HG03354 (cell line): ENCODE measurements around the gene SYNJ2.
A peak's percentile ranks its signal among the peaks of the same experiment; 100 is the strongest.

Source experiments
- ATAC-seq: cut with Tn5 transposase; IDR thresholded peaks from one replicate; pipeline ENCODE4 v1.9.1; 2021; ENCODE audit warnings: mild to moderate bottlenecking; ENCODE audit not compliant: unreplicated experiment, poor library complexity, severe bottlenecking

Gene SYNJ2

DNA sequence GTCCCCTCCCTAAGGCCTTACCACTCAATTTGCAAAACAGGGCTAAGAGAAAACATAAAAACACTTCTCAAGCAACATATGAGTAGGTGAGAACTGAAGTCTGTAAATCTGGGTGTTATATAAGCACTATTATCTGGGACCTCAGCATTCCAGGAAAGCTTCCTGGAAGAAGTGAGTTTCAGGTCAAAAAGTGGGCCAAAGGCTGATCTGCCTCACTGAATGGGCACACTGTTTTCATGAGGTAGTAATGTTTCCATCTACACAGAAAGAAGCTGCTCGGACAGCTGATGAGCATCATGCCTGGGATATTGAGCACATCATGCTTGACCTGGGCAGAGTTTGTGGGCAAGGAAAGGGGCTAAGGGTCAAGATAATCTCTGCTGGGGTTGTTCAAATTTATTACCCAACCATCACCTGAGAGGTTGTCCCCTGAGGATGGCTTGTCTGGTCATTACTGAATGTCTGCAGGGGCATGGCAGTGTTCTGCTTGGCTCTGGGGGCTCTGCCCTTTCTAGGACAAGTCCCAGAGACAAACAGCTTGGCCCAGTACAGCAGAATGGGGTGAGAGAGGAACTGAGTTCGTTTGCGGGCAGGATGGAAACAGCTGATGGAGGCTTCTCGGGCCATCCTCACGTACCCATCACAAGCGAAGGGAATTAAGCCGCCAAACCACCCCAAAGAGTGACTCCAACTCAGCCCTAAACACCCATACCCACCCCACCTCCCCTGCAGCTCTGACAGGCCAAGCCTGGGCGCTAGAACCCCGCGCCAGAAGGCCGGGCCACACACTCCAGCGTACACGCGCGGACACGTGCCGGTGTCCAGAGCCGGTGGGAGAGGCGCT lies 1.2 kb upstream of the SYNJ2 start:
- ATAC-seq: peak; percentile 40

DNA sequence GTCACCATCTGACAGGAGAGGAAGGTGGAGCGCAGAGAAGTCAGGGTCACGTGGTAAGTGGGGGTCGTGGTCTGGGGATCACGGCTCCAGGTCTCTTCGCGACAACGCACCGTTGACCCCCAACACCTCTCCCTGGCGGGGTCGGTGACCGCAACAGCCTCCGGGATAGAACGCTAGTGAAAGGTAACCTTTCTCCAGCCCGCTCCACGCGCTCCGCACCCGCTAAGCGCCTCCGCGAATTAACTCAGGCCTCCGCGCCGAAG lies 600 bp upstream of the SYNJ2 start:
- no peak for ATAC-seq

DNA sequence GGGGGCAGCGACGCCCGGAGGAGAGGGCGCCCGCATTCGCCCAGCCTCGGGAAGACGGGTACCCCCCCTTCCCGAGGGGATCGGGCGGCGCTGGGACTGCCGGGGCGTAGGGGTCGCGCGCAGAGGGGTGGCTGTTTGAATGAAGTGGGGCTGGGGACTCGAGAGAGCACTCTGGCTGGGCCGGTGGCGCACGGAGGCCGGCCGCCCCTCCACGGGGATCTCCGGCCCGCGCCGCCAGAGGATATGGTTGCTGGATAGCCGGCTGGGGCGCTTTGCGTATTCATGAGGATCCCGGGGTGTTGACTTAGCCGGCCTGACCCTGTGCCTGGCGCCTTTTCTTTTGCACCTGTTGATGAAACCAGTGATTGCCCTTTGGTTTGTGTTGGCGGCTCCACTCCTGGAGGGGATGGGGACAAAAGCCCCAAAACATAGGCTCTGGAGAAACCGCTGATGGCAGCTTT lies 469 bp downstream of the SYNJ2 start:
- ATAC-seq: peak; percentile 38

DNA sequence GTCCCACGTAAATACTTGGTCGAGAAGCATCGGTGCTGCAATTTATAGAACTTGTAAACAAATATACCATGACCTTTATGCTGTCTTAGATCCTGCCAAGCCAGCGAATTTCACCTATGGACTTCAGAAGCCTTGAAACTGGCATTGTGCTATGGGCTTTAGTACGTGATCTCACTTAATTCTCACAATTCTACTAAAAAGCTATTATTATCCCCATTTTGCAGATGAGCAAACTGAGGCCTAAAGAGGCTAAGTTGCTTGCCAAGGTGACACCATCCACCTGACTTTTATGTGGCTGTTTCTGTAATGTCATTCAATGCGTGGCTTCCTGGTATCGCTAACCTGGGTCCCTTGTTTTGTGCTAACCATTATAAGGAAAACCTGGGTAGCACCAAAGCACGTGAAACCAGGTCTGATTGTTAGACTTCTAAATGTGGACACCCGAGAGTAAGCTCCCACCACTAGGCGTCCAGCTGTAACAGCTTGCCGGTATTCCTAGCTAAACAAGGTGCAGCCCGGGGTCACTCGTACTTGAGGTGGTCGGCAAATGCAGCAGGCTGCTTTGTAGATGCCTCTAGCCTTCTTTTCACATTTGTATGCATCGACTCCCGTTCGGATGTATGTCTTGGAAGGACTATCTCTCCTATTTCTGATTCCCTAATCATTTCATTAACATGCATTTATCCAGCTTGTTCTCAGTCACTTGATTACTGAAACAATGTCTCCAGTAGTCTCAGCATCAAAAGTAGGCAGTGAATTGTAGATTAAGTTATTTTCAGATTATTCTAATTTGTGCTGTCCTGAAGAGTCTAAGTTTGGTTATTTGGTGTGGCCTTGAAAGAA lies 1.1 kb downstream of the SYNJ2 start:
- no peak for ATAC-seq

DNA sequence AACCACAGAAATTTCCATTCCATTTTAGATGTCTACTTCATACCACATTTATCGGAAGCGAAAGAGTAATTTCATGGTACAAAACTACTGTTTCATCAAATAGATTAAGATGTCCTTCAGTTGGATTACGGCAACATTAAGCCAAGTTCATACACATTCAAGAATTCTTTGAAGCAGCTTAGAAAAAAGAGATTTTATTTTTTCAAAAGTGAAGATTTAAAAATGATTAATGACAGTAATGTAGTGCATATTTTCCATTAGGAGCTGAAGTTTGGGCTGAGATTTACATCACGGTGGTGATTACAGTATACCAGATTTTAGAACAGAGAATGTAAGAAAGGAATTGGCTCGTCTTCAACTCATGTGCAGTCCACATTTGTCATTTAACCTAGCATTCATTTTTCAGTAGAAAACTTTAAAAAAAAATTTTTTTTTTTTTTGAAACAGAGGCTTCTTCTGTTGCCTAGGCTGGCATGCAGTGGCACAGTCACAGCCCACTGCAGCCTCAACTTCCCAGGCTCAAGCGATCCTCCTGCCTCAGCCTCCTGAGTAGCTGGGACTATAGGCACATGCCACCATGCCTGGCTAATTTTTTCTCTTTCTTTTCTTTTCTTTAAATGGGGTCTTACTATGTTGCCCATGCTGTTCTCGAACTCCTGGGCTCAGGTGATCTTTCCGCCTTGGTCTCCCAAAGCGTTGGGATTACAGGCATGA lies 1.9 kb downstream of the SYNJ2 start:
- ATAC-seq: no peak

DNA sequence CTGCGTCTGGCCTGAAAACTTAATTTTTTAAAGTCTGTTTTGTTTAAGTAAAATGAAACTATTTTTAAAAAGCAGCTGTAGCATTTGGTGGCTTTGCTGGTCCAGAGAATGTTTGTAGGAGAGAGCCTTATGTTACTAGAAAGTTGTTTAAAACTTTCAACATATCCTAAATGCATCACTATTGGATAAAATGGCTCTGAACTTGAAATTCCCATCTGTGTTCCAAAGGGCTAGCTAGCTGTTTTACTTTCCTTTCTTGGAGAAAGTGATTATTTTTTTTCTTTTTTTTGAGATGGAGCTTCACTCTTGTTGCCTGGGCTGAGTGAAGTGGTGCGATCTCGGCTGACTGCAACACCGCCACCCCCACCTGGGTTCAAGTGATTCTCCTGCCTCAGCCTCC lies 2.5 kb downstream of the SYNJ2 start:
- ATAC-seq: no peak

DNA sequence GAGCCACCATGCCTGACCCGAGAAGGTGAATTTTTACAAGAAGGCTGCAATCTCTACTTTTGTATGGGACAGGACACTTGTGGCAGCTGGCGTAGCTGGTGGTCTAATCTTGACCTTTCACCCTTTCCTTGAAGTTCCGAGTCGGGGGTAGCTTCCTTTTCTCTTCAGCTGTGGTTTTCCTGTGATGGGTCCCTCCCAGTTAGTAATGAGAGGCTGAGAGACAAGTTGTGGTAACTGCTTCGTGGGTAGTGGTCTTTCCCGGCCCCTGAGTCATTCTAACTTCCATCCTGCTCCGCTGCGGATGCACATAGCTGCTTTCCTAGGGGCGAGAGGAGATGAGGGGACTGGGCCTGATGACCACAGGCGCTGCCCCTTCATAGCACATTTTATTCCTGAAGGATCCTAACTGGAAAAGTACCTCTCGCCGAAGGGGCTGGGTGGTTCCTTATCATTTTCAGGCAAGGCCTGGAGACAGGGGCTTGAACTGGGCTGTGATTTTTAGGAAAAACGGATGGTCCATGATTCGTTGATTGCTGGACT lies 3.1 kb downstream of the SYNJ2 start:
- ATAC-seq: no peak

DNA sequence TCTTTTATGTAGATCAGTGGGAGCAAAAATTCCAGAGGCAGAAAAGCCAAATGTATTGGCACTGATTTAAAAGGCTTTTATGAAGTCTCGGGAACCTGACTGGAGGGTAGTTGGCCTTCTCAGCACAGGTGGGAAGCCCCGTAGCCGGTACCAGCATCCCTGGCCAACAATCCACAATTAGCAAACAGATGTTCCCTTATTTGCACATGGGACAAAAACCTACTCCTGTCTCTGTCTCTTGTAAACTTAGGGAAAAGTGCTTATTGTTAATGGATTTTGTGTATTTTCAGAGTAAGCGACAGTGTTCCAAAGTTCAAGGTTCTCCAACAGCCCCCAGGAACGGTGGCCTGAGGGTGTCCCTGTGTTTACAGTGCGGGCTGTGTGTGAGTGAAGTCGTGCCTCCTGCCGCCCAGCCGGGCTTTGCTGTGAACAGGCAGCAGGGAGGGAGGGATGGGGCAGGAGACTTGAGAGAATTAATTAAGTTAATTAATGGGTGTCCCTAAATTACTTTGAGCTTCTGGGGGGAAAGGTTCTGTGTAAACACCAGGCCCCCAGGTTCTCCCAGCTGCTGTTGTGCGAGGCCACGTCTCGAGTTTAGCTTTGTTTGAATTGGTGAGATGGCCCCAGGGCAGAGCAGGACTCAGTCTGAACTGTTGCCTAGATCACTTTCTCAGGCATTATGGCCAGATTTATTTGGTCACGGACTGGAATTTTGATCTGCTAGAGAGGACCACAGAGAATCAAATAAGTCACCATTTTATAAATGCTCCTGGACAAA lies 3.9 kb downstream of the SYNJ2 start:
- no peak for ATAC-seq

DNA sequence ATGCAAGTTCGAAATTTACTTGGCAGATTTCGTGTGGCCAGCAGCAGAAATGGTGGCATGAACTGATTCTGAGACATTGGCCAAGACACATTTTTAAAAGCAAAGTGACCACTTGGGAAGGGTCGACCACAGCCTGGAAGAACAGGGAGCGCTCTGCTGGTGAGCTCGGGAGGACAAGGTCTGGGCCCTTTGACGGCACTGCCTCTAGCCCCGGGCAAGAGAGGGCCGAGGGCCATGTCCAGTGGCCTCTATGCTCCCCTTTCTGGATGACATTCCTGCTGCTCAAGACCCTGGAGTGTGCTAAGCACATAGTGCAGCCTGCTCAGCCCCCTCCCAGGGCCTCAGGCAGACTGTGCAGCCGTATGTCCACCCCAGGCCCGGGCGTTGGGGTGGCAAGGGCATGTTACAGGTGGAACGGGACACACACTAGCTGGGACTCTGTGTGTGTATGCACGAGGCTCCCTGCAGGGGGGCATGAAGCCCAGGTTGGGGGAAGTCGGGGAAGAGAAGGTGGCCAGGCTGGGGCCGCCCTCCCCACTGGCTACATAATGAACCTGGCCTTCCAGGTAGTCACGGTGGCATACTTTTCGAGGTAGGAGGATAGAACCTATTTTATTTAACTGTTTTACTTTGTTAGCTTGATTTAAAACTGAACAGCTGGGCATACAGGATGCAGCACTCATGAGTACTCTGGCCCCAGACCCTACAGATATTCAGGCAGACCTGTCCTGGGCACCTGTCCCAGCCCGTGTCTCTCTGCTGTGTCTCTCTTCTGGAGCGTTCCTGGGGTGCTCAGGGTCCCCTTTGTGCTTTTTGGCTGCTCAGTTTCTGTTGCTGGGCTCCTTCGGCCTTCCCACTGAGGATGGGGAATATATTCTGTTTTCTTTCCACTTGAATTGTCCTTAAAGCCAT lies 6.4 kb downstream of the SYNJ2 start:
- no peak for ATAC-seq

DNA sequence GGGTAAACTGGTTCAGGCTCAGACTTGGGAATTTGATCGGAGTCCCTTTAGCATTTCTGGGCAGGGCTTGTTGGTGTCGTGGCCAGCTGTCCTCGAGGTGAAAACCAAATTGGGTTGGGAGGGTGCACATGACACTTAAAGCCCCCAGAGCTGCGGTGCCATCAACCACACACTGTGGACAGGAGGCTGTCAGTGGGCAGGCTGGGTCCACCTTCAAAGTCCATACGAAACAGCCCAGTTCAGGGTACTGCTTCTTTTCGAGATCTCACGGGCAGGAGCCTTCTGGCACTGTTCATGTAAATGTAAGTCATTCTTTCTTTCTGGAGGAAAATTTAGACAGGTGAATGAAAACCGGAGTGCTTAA lies 7.0 kb downstream of the SYNJ2 start:
- ATAC-seq: no peak

DNA sequence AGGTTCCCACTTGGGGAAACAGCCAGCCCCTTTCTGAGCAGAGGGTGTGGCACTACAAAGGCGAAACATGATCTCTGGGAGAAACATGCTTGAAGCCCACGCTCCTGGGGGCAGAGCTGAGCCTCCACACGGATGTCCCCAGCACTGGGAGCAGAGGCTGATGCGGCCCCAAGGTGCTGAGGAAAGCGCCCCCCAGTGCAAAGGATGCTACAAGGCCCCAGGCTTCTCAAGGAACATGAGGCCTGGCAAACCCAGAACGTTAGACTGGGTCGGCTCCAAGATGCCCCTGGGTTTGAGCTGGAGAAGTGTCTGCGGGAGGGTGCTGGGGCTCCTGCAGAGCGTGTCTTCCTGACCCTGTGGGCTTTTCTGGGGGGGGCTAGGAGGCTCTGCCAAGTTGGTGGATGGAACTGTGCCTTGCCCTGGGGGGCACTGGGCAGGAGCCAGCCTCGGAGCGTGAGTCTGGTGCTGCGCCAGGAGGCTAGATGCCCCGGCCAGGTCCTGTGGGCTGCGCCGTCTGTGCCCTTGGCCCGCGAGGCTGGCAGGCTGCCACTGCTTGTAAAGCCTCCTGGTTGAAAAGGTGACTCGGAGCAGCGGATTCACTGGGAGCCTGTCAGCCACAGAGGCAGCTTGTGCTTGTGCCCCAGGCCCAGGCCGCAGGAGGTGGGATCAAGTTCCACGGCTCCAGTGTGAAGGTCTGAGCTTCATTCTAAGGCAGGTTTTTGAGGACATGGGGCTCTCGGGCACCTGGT lies 8.1 kb downstream of the SYNJ2 start:
- ATAC-seq: no peak

DNA sequence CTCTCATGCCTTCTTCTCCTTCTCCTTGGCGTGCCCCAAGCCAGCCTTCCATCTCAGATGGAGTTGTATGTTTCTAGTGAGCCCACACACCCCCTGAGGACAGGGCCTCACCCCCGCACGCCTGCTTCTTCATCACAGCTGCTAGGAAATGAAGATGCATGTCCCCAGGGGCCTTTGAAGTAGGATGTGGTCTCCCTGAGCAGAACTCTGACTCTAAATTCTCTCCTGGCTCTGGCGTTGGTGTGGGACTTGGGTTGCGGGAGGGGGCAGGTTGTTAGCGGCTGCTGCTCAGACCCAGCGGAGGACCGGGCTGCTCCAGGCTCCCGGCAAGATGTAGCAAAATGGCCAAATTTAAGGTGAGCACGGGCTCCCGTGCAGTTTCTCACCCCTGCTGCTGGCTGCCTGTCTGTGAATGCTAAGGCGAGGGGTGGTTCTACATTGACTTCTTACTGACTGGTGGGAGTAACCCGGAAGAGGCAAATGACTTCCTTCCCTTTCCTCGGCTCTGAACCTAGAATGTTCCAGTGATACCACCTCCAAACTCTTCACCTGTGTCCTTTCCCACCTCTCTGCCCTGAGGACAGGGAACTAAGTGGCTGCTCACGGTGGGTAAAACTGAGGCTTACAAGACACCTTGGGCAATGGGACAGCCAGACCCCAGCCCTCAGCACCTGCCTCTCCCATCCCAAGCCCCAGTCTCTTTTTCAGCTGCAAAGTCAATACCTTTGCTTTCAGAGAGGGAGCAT lies 8.8 kb downstream of the SYNJ2 start:
- ATAC-seq: peak; percentile 81

DNA sequence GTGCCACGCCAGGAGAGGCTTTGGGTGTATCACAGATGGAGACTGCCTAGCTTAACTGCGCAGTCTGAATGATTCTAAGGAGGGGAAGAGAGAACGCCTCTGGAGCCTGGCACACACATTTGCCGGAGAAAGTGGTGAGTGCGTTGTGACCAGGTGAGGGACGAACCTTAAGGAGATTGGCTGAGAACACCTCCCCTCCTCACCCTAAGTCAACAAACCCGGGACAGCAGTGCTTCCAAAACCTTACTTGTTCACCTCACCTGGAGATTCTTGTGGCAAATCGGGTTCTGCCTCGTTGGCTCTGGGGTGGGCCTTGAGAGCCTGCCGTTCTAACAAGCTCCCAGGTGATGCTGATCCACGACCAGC lies 9.4 kb downstream of the SYNJ2 start:
- ATAC-seq: no peak

DNA sequence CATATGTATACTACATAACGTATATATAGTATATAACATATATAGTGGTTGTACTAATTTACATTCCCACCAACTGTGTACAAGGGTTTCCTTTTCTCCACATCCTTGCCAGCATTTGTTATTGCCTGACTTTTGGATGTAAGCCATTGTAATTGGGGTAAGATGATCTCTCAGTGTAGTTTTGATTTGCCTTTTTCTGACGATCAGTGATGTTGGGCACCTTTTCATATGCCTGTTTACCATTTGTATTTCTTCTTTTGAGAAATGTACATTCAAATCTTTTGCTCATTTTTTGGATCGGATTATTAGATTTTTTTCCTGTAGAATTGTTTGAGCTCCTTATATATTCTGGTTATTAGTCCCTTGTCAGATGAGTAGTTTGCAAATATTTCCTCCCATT lies 11.4 kb downstream of the SYNJ2 start:
- ATAC-seq: no peak

DNA sequence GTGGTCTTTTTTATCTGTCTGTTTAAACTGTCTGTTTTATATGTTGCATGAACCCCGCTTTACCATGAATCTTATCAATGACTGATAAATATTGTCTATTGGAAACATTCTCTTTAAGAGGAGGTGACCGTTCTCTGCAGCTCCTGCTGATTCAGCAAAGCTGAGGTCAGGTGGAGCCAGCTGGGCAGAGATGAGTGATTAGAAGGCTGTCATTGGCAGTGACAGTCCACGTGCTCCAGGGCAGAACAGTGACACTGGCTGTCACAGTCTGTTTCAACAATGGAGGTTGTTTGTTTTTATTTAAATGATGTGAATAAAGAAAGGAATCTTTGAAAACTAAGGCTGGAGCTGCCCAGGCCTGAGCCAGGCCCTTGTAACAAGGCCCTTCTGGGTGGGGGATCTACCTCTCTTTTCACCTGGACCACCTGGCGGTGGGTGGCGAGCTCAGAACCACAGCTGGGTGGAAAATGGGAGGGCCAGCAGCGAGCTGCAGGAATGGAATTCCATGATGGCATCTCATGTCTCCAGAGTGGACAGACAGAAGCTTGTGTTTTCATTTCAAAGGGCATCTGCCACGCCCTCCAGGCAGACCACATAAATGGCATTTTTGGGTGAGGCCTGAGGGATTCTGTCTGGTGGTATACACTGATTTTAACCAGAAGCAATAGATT lies 12.6 kb downstream of the SYNJ2 start:
- ATAC-seq: no peak

DNA sequence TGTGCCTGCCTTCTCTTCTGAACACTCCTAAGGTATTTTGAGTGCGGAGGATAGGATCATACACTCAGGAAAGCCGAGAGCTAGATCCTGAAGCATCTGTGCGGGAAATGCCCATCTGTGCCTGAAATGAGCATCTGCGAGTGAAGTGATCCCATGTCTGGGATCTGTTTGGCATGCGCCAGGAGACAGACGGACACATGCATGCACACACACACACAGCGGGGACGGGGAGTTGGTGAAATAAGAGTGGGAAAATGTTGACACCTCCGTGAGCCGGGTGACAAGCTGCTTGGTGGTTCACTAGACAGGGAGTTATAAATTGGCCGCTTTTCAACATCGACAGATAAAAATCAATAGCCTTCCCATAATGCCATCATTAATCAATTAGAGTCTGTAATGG lies 13.8 kb downstream of the SYNJ2 start:
- ATAC-seq: no peak

DNA sequence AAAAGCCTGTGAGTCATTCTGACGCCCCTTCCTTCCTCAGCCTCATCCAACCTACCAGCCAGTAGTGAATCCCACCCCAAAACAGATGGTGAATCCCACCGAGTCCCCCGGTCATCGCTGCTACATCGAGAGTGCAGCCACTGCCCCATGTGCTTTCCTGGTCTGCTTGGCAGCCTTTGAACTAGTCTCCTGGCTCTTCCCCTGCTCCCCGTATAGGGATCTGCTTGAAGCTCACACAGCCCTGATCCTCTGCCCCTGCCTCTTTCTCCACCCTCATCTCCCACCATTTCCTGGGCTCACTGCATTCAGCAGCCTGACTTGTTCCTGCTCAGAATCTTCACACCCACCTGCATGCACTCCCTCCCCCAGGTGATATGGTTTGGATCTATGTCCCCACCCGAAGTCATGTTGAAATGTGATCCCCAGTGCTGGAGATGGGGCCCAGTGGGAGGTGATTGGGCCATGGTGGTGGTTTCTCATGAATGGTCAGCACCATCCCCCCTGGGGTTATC lies 14.6 kb downstream of the SYNJ2 start:
- ATAC-seq: no peak
